ENCODE data around the gene IFNA16.
A peak's percentile ranks its signal among the peaks of the same experiment; 100 is the strongest.
"Not testable (repeated sequence)": the region's sequence is repeated elsewhere in the genome, so short reads cannot be mapped to it uniquely, and the experiment has no call there.

Gene IFNA16

DNA sequence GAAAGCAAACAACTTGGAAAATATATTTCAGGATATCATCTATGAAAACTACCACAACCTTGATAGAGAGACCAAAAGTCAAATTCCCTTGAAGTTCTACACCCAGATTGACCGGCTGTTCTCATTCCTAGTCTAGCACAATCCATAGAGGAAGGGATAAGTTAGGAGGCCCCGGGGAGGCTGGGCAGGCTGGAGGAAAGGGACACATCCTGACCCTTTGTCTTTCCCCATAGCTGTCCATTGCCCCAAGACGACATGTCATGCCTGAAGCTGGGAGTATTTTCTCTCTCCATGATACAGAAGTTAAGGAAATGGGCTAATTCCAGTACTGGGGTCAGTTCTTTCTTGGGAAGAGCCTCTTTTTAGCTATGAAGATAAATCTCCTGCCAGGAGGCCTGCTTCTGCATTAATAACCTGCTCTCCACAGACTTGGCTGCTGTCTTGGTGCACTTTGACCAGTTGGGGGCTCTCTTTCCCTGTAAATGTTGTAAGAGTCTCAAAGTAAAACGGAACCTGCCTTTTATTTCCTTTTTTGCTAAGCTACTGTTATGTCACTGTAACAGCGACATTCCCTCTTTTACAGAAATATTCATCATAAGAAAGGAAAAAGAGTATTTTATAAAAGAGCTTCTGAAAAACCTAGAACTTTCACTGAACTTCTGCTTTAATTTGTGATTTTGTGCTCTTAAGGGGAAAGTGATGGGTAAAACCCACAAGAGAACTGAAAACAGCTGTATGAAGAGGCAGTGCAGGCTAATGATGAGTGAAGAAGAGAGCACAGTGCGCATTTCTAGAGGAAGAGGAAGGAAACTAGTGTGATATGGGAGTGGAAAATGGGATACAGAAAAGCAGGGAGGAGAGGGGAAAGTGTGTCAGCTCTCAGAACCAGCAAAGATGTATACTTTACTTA is 22.0 kb downstream of the IFNA16 start:
- DNase-seq, result peak; percentile 22

- not testable (repeated sequence) for DNase-seq
Measured at GRCh38 chr9:21187487-21187886, 29.6 kb downstream of the IFNA16 start, which contains the start of gene IFNA4. IFNA4 (minus strand) TSS chr9:21187587; CDS start chr9:21187531, 56 bp downstream.

GRCh38 chr9:21182810-21183736 is 34.0 kb downstream of the IFNA16 start:
- DNase-seq, result peak; percentile 17

DNA sequence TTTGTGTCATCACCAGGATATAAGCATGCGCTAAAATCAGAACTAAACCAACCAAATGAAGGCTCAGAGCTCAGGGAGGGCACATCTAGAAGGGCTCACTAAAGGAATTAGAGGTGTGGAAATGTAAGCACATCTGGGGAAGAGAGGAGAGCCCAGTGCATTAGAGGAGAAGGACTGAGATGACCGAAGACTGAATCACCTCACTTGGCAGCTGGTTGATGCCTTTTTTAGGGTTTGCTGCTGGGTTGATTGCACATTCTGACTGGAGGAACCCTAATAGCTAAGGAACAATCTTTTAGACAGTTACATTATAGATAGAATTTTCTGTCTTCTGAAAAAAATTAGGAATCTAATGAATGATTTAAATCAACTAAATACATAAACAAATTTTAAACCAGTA is 42.4 kb downstream of the IFNA16 start:
- no peak for DNase-seq

- no peak for DNase-seq
Measured at GRCh38 chr9:21172156-21172555, 45.0 kb downstream of the IFNA16 start.

GRCh38 chr9:21171351-21171750 is 45.8 kb downstream of the IFNA16 start:
- DNase-seq, result no peak

DNA sequence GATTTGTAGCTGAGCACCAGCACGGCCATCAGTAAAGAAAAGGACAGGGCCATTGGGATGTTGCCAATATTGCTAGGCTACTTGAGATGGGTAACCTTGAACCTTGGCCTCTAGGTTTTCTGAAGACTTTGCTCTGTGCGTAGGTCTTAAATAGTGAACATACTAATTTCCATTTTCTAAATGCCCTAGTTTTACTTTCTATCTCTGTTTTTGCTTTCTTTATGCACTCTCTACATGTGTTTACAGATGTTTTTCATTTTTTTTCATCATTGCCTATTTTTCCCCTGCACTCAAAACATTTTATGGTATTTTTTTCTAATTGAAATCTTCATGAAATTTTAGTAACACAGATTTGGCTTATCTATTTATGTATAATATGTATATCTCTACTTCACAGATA is 50.6 kb downstream of the IFNA16 start, which contains the start of gene IFNA21:
Gene IFNA21 (minus strand): TSS at position 101 of the 400 bp plus-strand sequence. CDS start 48 bp downstream, at position 53.
- DNase-seq, result not testable (repeated sequence)
